ENCODE results near the gene TMEM92.
"Not testable (repeated sequence)": the region's sequence is repeated elsewhere in the genome, so short reads cannot be mapped to it uniquely, and the experiment has no call there.

The TMEM92 gene

DNA sequence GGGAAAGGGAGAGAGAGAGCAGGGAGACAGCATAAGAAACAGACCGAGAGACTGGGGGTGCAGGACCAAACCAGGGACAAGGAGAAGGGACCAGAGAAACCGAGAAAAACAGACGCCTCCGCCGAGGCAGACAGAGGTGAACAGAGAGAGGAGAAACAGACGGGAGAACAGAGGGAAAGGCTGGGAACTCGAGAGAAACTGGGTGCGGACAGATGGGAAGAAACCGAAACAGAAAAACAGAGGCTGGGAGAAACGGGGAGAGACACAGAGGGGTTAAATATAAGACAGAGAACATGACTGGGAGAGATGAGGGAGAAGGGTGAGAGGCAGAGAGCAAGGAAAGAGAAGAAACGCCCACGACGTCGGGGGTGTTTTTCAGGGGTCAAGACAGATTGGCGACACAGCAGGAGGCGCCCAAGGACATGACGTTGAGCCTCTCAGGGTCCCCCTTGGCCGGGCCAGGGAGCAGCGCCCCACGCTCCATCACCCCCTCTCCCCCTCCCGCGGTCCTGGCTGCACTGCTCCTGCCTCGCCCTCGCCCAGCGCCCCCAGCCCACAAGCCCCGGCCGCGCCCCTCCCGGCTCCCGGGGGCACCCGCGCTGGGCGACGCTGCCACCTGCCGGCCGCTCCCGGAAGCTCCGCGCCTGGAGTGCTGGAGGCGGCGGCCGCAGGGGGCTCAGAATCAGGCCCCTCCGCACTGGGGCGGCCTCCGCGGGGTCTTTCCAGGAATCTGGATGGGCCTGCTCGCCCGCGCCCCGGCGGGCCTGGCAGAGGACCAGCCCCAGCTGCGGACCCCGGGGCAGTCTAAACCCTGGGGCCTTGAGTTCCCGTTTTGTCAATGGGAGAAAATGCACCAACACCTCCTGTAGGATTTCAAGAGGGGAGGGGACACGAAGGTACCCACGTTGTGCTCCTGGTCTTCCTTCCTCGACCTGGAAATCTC is 1.3 kb upstream of the TMEM92 start:
- peak overlapping the region; percentile 50 for H3K4me3 ChIP-seq (ENCODE audit: low read depth, low read length)
- DNase-seq (ENCODE audit: low read depth), result no peak

- no peak for DNase-seq (ENCODE audit: low read depth)
- no peak overlapping the region for H3K4me3 ChIP-seq (ENCODE audit: low read depth, low read length)
These were observed 619 bp upstream of the TMEM92 start for GRCh38 chr17:50273654-50274040.

GRCh38 chr17:50274897-50275221 is 593 bp downstream of the TMEM92 start:
- no peak overlapping the region for H3K4me3 ChIP-seq (ENCODE audit: low read depth, low read length)
- DNase-seq (ENCODE audit: low read depth), result no peak

GRCh38 chr17:50275279-50275678 is 1.0 kb downstream of the TMEM92 start:
- H3K4me3 ChIP-seq (ENCODE audit: low read depth, low read length), result no peak overlapping the region
- DNase-seq (ENCODE audit: low read depth), result no peak

- H3K4me3 ChIP-seq (ENCODE audit: low read depth, low read length), result no peak overlapping the region
- no peak for DNase-seq (ENCODE audit: low read depth)
These were observed 2.5 kb downstream of the TMEM92 start for GRCh38 chr17:50276588-50277356.

DNA sequence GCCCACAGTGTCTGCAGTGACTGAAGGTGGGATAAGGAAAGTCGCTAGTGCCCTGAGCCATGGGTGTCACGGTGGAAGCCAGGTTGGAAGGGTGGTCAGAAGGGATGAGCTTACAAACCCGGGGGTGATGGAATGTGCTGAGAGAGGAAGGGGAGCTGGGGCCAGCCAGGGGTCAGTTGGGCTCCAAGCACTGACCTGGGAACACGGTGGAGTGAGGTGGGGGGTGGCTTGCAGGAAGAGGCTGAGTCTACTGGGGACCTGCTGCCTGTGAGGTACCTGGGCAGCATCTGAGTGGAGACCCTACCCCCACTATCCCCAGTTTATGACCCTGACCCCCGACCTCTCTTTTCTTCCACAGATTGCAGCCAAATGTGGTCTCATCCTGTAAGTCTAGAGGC is 3.1 kb downstream of the TMEM92 start:
- DNase-seq (ENCODE audit: low read depth), result no peak
- H3K4me3 ChIP-seq (ENCODE audit: low read depth, low read length), result no peak overlapping the region

DNA sequence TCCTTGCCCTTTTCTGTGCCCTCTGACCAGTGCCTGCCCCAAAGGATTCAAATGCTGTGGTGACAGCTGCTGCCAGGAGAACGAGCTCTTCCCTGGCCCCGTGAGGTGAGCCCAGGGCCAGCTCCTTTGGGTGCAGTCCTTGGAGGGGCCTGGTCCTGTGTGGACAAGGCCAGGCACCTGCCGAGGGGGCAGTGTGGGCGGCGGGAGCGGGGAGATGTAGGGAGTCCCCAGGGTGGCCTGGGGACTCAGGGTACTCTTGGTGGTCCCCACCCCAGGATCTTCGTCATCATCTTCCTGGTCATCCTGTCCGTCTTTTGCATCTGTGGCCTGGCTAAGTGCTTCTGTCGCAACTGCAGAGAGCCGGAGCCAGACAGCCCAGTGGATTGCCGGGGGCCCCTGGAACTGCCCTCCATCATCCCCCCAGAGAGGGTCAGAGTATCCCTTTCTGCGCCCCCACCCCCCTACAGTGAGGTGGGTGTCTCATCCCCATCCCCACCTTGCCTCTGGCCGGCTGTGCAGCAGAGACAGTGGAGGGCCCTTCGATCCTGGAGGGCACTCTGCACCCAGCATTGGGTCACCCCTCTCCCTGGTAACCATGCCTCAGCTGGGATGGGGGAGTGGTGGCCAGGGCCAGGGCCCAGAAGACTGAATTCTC is 4.4 kb downstream of the TMEM92 start:
- H3K4me3 ChIP-seq (ENCODE audit: low read depth, low read length), result no peak overlapping the region
- no peak for DNase-seq (ENCODE audit: low read depth)

- no peak overlapping the region for H3K4me3 ChIP-seq (ENCODE audit: low read depth, low read length)
- DNase-seq (ENCODE audit: low read depth), result no peak
These were observed 4.9 kb downstream of the TMEM92 start for GRCh38 chr17:50279181-50279526.

DNA sequence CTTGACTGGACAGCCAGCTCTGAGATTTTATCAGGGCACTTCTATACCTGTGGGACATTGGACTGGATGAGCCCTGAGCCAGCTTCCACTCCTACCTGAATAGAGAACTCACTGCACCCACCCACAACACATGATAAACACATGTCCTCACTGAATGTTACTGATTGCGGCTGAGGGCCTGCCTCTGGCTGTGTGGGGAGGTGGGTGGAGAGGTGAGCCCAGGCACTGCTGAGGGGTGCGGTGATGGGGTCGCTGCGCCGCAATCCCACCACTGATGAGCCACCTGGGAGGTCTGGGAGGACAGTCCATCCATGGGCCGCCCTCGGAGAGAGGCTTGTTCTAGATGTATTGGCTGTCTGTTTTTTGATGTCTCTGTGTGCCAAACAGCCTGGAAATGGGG is 5.4 kb downstream of the TMEM92 start:
- no peak overlapping the region for H3K4me3 ChIP-seq (ENCODE audit: low read depth, low read length)
- DNase-seq (ENCODE audit: low read depth), result no peak

- no peak overlapping the region for H3K4me3 ChIP-seq (ENCODE audit: low read depth, low read length)
- no peak for DNase-seq (ENCODE audit: low read depth)
These were observed 5.8 kb downstream of the TMEM92 start for GRCh38 chr17:50280068-50280467.

- DNase-seq (ENCODE audit: low read depth), result no peak
- no peak overlapping the region for H3K4me3 ChIP-seq (ENCODE audit: low read depth, low read length)
These were observed 6.7 kb downstream of the TMEM92 start for GRCh38 chr17:50280801-50281441.

- DNase-seq (ENCODE audit: low read depth), result no peak
- no peak overlapping the region for H3K4me3 ChIP-seq (ENCODE audit: low read depth, low read length)
These were observed 7.6 kb downstream of the TMEM92 start for GRCh38 chr17:50281739-50282401.

GRCh38 chr17:50283246-50283645 is 9.0 kb downstream of the TMEM92 start:
- no peak overlapping the region for H3K4me3 ChIP-seq (ENCODE audit: low read depth, low read length)
- no peak for DNase-seq (ENCODE audit: low read depth)

DNA sequence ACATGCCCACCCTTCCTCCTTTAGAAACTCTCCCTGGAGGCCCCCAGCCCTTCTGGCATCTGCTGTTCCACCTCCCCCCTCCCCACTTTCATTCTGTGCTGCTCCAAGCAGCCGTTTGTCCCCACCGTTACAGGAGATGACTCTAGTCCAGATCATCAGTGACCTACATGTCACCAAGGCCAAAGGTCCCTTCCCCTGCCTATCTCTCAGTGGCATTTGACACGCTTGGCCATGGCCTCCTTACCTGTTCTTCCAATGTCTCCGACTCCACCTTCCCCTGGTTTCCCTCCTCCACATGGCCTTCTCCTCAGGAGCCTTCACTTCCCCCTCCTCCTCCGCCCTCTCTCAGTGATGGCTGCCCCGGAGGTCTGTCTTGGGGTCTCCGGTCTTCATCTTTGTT is 9.4 kb downstream of the TMEM92 start:
- H3K4me3 ChIP-seq (ENCODE audit: low read depth, low read length), result no peak overlapping the region
- no peak for DNase-seq (ENCODE audit: low read depth)

GRCh38 chr17:50285941-50286340 is 11.7 kb downstream of the TMEM92 start:
- DNase-seq (ENCODE audit: low read depth), result no peak
- no peak overlapping the region for H3K4me3 ChIP-seq (ENCODE audit: low read depth, low read length)

DNA sequence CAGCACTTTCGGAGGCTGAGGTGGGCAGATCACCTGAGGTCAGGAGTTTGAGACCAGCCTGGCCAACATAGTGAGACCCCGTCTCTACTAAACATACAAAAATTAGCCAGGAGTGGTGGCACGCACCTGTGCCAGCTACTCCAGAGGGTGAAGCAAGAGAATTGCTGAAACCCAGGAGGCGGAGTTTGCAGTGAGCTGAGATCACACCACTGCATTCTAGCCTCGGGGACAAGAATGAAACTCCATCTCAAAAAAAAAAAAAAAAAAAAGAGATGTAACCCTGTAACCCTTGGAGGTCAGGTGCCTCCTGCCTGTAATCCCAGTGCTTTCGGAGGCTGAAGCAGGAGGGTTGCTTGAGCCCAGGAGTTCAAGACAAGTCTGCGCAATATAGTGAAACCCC is 13.0 kb downstream of the TMEM92 start:
- H3K4me3 ChIP-seq (ENCODE audit: low read depth, low read length); DNase-seq (ENCODE audit: low read depth): not testable (repeated sequence)

DNA sequence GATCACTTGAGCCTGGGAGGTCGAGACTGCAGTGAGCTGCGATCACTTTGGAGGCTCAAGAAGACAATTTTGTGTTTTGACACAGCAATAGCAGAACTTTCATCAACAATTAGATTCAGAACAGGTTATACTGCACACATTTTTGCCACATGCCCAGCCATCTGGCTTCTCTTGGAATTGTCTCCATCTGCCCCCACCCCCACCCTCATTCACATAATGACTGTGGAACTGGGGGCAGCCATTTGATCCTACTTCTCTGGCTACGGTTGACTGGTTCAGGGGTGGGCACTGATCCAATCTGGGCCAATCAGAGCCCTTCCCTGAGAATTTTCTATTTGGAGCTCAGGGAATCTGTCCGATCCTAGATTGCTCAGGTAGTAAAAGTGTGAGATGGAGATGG is 14.0 kb downstream of the TMEM92 start:
- no peak overlapping the region for H3K4me3 ChIP-seq (ENCODE audit: low read depth, low read length)
- DNase-seq (ENCODE audit: low read depth), result no peak

DNA sequence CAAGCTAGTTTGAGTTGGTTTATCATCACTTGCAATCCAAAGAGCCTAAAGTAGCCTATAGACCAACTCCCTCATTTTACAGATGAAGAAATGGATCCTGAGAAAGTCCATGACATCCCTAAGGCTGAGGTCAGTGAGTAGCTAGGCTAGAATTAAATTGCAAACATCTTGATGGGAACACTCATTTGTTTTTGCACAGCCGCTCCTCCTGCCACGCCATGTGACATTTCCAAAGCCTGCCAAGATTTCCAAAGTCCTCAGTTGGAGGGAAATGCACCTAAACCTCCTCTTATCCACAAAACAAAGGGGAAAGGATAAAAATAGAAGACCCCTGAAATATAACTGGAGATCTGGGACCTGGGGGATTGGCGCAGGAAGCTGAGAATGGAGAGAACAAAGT is 15.0 kb downstream of the TMEM92 start:
- DNase-seq (ENCODE audit: low read depth), result no peak

GRCh38 chr17:50289991-50290702 is 15.9 kb downstream of the TMEM92 start:
- DNase-seq (ENCODE audit: low read depth), result peak; percentile 99
- H3K4me3 ChIP-seq (ENCODE audit: low read depth, low read length), result peak overlapping the region; percentile 42

More for the DNA sequence above, 15.0 kb downstream of the TMEM92 start:
- peak overlapping the region; percentile 42 for H3K4me3 ChIP-seq (ENCODE audit: low read depth, low read length)

All from skeletal muscle cell (primary cell).